ENCODE results near the gene C3orf22.

C3orf22 gene

DNA sequence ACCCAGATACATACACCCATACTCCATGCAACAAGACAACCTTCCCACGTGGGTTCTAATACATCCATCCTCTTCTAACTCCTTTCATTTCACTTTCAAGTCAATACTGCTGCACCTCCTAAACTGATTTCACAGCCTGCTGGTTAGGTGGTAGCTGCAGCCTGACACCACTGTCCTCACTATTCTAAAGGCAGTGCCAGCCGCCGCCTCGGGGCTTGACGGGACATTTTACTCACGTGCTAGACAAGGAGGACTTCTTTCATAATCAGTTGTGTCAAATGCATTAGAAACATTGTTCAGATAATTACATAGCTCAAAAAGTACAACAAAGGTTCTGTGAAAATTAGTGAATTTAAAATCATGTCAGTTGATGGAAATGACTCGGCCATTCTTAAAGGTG is 47.4 kb downstream of the C3orf22 start:
- DNase-seq: no peak

DNA sequence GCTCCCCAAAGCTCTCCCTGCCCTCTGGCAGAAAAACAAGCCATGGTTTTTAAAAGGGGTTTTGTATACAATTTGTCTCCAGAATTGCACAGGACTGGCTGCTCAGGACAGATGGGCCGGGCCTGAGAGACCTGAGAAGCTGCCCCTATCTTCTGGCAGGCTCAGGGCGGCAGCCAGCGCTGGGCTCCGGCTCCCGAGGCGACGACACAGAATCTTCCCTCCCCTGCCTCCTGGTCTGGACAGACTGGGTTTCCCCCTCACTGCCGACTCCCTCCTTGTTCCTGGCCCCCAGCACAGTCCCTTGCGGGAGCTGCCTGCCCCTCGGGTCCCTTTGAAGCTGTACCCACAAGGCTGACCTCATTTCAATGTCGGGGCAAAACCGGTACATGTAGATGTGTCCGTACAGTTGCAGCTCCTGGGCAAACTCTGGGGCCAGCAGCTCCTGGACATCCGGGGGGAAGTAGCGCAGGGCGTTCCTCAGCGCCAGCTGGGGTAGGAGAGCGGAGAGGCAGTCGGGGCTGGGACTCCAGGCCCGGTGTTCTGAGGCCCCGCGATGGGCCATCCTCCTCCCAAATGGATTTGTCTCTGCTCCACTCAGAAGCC is 48.3 kb downstream of the C3orf22 start:
- DNase-seq: no peak

DNA sequence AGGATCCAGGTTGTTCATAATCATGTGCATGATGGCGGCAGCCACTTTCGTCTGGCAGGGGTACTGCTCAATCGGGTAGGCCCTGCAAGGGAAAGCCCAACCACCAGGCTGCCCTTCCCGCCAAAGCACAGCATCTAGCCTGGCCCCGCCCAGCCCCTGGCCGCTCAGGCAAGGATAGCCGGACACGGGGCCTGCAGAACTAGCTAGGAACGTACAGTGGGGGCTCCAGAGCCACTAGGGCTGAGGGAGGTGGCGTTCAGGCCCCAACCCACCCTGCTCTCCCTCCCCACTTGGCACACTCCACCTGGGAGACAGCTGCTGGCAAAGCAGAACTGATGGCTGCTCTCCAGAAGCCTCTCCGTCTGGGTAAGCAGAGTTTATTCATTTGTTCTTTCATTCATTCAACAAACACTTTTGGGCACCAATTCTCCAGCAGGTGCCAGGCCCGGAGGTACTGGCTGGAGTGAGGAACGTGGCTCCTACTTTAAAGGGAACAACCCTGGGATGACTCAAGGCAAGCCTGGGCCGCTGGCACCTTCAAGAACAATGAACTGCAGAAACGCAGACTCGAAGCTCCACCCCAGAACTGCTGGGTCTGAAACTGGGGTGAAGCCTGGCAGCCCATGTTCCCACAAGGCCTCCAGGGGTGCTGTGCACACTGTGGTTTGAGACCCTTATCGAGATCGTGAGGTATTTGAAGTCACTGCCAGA is 49.0 kb downstream of the C3orf22 start:
- DNase-seq: no peak

DNA sequence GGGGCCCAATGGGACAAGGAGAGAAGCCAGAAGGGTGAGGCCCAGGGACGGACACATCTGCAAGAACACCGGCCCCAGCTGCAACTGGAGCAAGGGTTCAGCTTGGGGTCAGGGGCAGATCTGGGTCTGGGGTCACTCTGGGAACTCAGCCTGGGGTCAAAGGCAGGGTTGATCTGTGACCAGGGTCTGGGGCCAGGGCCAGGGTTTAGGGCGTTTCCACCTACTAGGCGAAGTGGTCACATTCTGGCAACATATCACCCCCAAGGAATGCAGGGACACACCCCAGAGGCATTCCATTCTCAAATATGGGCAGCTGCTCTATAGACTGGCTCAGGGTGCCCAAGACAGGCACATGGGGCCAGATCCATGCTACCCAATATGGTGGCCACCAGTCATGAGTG is 50.2 kb downstream of the C3orf22 start:
- DNase-seq: no peak

DNA sequence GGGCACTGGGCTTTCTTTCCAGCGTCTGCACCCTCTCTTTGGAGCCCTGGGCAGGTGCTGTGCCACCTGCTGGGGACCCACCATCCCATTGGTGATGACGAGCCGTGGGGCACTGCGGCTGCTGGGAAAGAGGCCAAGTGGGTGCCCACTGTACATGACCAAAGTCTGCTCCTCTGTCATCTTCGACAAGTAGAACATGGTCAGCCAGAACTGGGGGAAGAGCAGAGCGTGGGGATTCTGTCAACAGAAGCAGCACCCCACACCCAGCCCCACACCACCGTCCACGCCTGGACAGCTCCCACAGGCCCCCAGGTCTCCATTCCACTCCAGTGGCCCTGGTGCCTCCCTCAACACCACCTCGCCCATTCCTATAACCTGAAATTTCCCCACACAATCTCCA is 50.8 kb downstream of the C3orf22 start:
- DNase-seq: no peak

DNA sequence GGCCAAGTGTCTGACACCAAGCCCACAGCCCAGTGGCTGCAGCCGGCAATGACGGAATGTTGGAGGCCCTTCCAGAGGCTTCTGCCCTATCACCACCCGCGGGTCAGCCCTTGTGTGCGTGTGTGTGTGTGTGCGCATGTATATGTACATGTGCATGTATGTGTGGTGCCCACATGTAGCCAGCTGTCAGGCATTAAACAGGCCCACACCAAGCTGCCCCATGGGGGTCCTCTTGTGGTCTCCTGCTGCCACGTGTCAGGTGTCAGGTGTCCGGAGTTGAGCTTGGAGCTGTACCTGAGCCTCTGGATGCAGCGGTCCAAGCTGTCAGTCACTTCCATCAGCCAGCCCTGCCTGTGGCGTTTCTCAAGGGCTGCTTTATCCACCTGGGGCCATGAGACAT is 55.0 kb downstream of the C3orf22 start:
- no peak for DNase-seq

DNA sequence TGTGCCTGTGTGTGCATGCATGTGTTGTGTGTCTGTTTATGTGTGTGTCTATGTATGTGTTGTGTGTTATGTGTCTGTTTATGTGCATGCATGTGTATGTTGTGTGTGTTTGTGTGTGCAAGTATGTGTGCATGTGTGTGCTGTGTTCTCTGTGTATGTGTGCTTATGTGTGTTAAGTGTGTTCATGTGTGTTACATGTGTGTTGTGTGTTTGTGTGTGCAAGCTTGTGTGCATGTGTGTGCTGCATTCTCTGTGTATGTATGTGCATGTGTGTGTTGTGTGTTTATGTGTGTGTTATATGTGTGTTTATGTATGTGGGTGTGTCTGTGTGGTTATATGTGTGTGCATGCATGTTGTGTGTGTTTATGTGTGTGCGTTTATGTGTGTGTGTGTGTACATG is 56.1 kb downstream of the C3orf22 start:
- no peak for DNase-seq

DNA sequence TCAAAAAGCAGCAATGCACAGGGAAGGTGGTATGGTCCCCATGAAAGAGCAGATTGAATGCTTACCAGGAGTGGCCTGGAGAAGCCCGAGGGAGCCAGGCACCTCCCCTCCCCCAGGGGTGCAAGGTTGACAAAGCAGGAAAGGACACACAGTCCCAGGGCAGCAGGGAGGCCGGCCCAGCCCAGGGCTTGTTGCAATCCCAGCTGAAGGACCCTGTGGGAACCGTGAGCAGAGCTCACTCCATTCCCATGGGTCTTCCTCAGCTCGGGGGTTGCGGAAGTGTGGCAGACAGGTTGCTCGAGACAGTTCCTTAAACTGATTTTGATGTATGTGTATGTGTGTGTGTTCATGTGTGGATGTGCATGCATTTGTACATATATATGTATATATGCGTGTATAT is 57.0 kb downstream of the C3orf22 start:
- DNase-seq: no peak

DNA sequence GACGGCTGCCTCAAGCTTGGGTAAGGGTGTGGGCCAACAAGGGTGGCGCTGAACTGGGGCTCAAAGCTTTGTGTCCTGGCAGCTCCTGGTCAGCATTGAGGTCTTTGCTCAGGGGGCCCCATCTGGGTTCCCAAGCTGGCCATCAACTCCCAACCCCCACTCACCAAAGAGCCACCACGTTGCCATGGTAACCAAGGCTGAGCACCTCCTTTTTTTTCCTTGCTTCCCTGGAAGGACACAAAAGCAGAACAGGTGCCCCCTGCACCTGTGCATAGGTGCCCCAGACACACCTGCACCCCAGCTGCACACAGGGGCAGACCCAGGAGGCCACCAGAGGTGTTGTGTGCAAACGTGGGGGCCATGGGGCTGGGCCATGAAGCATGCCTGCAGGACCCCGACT is 57.7 kb downstream of the C3orf22 start:
- DNase-seq: no peak

DNA sequence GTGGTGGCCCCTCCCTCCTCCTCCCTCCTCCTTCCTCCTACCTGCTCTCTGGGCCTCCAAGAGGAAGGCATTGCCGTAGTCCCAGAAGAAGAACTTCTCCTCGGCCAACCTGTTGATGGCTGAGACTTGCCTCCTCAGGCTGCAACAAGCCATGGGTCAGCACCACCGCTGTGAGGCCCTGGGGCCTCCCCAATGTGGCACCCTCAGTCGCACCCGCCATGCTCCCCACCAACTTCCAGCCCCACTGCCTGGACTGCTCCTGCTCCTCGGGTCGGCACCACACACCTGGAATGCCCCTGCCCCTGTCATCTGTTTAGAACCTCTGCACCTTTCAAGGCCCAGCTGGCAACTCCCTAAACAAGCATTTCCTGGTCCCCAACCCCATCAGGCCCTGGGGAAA is 58.7 kb downstream of the C3orf22 start:
- DNase-seq: no peak

All from NCI-H187 treated with DMSO at 0.1 percent for 48 hours (cell line).